Measurements from ENCODE around the gene PBX1.

- no peak for TF ChIP-seq POLR2AphosphoS5 (IDR thresholded peaks at IDR 0.05)
- no peak for TF ChIP-seq EP300 (IDR thresholded peaks at IDR 0.05)
- no peak for TF ChIP-seq POLR2A (IDR thresholded peaks at IDR 0.05)
- TF ChIP-seq CTCF (IDR thresholded peaks at IDR 0.05), result no peak
Observed at GRCh38 chr1:164569866-164570265, 10.9 kb downstream of the PBX1 start.
